K562 (cell line): ENCODE measurements around the gene ADPRH. TPM values are rescaled to one million over a fixed set of nuclear protein-coding genes. Genes with fewer than 3 reads are reported as not detected.

Experiments
- ATAC-seq: fragments of 200-7000 bp; cut with Tn5 transposase; 3 replicates; pipeline ENCODE4 v1.9.1; 2020; ENCODE audit warnings: moderate library complexity
- BruUV-seq: library from RNA; stranded (reverse); fragments of 400-500 nt; replicated peaks from 2 replicates; lab custom pipeline; 2021; lab: Mats Ljungman, UMichigan
- CTCF ChIA-PET: fragments of 300-600 bp; formaldehyde crosslinking; extraction: SDS; loops from one replicate; lab custom pipeline; 2021; ENCODE audit warnings: low intra/inter-chr PET ratio; lab: Yijun Ruan, JAX
- POLR2A ChIA-PET: fragments of 300-600, 350-650 bp; sonication (Branson Sonifier 250); formaldehyde crosslinking; extraction: SDS; loops from one replicate; lab custom pipeline; 2021; ENCODE audit warnings: antibody characterized with exemption, inconsistent platforms; lab: Yijun Ruan, JAX
- DNase-seq, 4 experiments: peaks; one replicate each; pipeline versions ENCODE4 v3.0.0 to v3.0.0-alpha.2; 2011 to 2018; ENCODE audit warnings: low spot score in 3 of 4, mixed read lengths in 3 of 4; ENCODE audit errors: extremely low read depth in 1 of 4
- FAIRE-seq: peaks from 2 replicates; lab custom pipeline; 2011; peaks lifted over from hg19 to GRCh38; lab: Jason Lieb, UNC
- H2AFZ ChIP-seq: 2 replicates; pipeline ENCODE4 v1.6.0; 2011; ENCODE audit warnings: low read depth, low read length, control low read depth, inconsistent platforms
- H3K27ac ChIP-seq: fragments of 200-600 bp; 3 replicates; pipeline ENCODE4 v1.8.0; 2011; ENCODE audit warnings: low read depth, mild to moderate bottlenecking, control low read depth, inconsistent platforms, low read length, moderate library complexity, mixed read lengths; ENCODE audit errors: extremely low read depth
- H3K27me3 ChIP-seq, 2 experiments: fragments of 300-600 bp in 1 of 2; 2 replicates in 1 of 2; 3 replicates in 1 of 2; pipeline versions ENCODE4 v1.6.0 to v1.8.0; 2011; ENCODE audit warnings: inconsistent platforms in 2 of 2, low read length in 2 of 2, mild to moderate bottlenecking in 1 of 2, mixed read lengths in 1 of 2, moderate library complexity in 1 of 2; ENCODE audit not compliant: control insufficient read depth in 2 of 2, insufficient read depth in 2 of 2
- H3K36me3 ChIP-seq: fragments of 300-600 bp; 3 replicates; pipeline ENCODE4 v1.8.0; 2011; ENCODE audit warnings: mild to moderate bottlenecking, low read length, inconsistent platforms; ENCODE audit not compliant: control insufficient read depth, insufficient read depth
- H3K4me1 ChIP-seq, 2 experiments: fragments of 200-600 bp in 1 of 2; replicated peaks in 1 of 2; 2 replicates in 1 of 2; 3 replicates in 1 of 2; pipeline versions ENCODE4 v1.5.1 to v1.8.0; 2011; ENCODE audit warnings: inconsistent platforms in 2 of 2, low read length in 2 of 2, mild to moderate bottlenecking in 1 of 2, mixed read lengths in 1 of 2, moderate library complexity in 1 of 2; ENCODE audit not compliant: control insufficient read depth in 2 of 2, insufficient read depth in 2 of 2
- H3K4me2 ChIP-seq: 2 replicates; pipeline ENCODE4 v1.6.1; 2011; ENCODE audit warnings: low read length, control low read depth, inconsistent platforms, mixed read lengths; ENCODE audit not compliant: insufficient read depth
- H3K4me3 ChIP-seq: fragments of 200-600 bp; sonication (generic), shearing (Covaris generic); 2 replicates; pipeline ENCODE4 v1.5.1; 2016; ENCODE audit warnings: control low read depth, inconsistent platforms
- H3K79me2 ChIP-seq: fragments of 200-600 bp; 3 replicates; pipeline ENCODE4 v1.8.0; 2011; ENCODE audit warnings: low read length, inconsistent platforms; ENCODE audit not compliant: control insufficient read depth, insufficient read depth
- H3K9ac ChIP-seq, 2 experiments: 2 replicates each; pipeline versions ENCODE4 v1.6.0 to v1.6.1; 2011; ENCODE audit warnings: low read depth in 2 of 2, low read length in 2 of 2, control low read depth in 1 of 2, inconsistent platforms in 1 of 2, mild to moderate bottlenecking in 1 of 2, mixed read lengths in 1 of 2; ENCODE audit not compliant: insufficient read depth in 1 of 2
- H3K9me1 ChIP-seq: one replicate; pipeline ENCODE4 v1.6.0; 2011; ENCODE audit warnings: inconsistent platforms, mild to moderate bottlenecking, low read length, moderate library complexity; ENCODE audit not compliant: control insufficient read depth, insufficient read depth
- H3K9me3 ChIP-seq: replicated peaks from 2 replicates; pipeline ENCODE4 v1.5.1; 2011; ENCODE audit warnings: low read depth, low read length, inconsistent platforms; ENCODE audit not compliant: control insufficient read depth, insufficient read depth
- H4K20me1 ChIP-seq: replicated peaks from 2 replicates; pipeline ENCODE4 v1.6.1; 2011; ENCODE audit warnings: low read length, inconsistent platforms, mixed read lengths; ENCODE audit not compliant: control insufficient read depth, insufficient read depth
- BRD9 ChIP-seq: fragments of 450-650 bp; IDR thresholded peaks from 2 replicates; pipeline ENCODE4 v1.6.1; 2018; ENCODE audit warnings: low read depth; ENCODE audit not compliant: partially characterized antibody
- CREBBP ChIP-seq: IDR thresholded peaks from one replicate; pipeline ENCODE4 v1.6.1; 2012; ENCODE audit warnings: low read depth, mild to moderate bottlenecking, control low read depth, inconsistent platforms, low read length
- DMBX1 ChIP-seq: fragments of 250-450 bp; sonication (Bioruptor Pico); IDR thresholded peaks from 2 replicates; pipeline ENCODE4 v1.8.0; 2022; ENCODE audit warnings: inconsistent platforms, mild to moderate bottlenecking, moderate library complexity, borderline replicate concordance
- FOXM1 ChIP-seq, 2 experiments: fragments of 450-650 bp in 1 of 2; sonication (generic) in 1 of 2; formaldehyde crosslinking in 1 of 2; IDR thresholded peaks; 2 replicates each; pipeline versions ENCODE4 v1.6.1 to v1.9.0; 2017 to 2022; ENCODE audit warnings: low read depth in 2 of 2, mild to moderate bottlenecking in 2 of 2, missing genetic modification reagents in 1 of 2, moderate library complexity in 1 of 2
- HMBOX1 ChIP-seq: sonication (generic); IDR thresholded peaks from 2 replicates; pipeline ENCODE4 v1.6.1; 2016
- HMG20A ChIP-seq: fragments of 450-650 bp; formaldehyde crosslinking; conservative IDR thresholded peaks from 2 replicates; pipeline ENCODE4 v1.4.0; 2020; ENCODE audit warnings: mild to moderate bottlenecking, mixed read lengths
- KAT8 ChIP-seq: fragments of 450-650 bp; IDR thresholded peaks from 2 replicates; pipeline ENCODE4 v1.6.1; 2016; ENCODE audit warnings: low read depth, mild to moderate bottlenecking
- MCM3 ChIP-seq: fragments of 450-650 bp; IDR thresholded peaks from 2 replicates; pipeline ENCODE4 v1.6.1; 2016
- NFRKB ChIP-seq: fragments of 450-650 bp; IDR thresholded peaks from 2 replicates; pipeline ENCODE4 v1.6.1; 2016; ENCODE audit warnings: low read depth
- RAD51 ChIP-seq: fragments of 450-650 bp; IDR thresholded peaks from 2 replicates; pipeline ENCODE4 v1.7.1; 2016; ENCODE audit warnings: low read depth, mild to moderate bottlenecking, borderline replicate concordance
- ZNF184 ChIP-seq: sonication (generic); formaldehyde crosslinking; IDR thresholded peaks from 2 replicates; pipeline ENCODE4 v1.5.0; 2020; ENCODE audit warnings: missing genetic modification reagents
- ZNF507 ChIP-seq: conservative IDR thresholded peaks from 2 replicates; pipeline ENCODE4 v1.6.1; 2017; ENCODE audit warnings: missing genetic modification characterization, missing compliant biosample characterization
- ZNF518B ChIP-seq: fragments of 250-450 bp; sonication (Bioruptor Pico); IDR thresholded peaks from 2 replicates; pipeline ENCODE4 v1.5.0; 2021; ENCODE audit warnings: mild to moderate bottlenecking, moderate library complexity
- WGBS: fragments of 100-300 bp; shearing (Covaris generic); methylation state at CpG from one replicate; pipeline ENCODE4 v1.1.6; 2016; ENCODE audit warnings: low coverage, mixed read lengths; ENCODE audit not compliant: insufficient coverage; ENCODE audit errors: missing lambda C conversion rate; 5-methylcytosine and 5-hydroxymethylcytosine counted together
- in situ Hi-C: fragments of 300-500 bp; cut with MboI; formaldehyde crosslinking; loops from 4 replicates; pipeline ENCODE4 v1.15.0; 2018; ENCODE audit warnings: inconsistent platforms, mixed read lengths
- intact Hi-C: fragments of 100-400 bp; cut with micrococcal nuclease; formaldehyde crosslinking; loops from 2 replicates; pipeline ENCODE4 v1.14.2; 2022
- polyA plus RNA-seq, 8 experiments: library from polyadenylated mRNA; depleted of rRNA in 4 of 8; stranded (reverse) in 5 of 8; unstranded in 3 of 8; fragments of >200 nt; fragmentation: Nextera tagmentation in 2 of 8; fragmentation: Illumina TruSeq in 1 of 8; extraction: Ambion mirVana in 2 of 8; extraction: Trizol in 1 of 8; gene quantifications; 2 replicates each; pipeline versions ENCODE4 v1.2.1 to v1.2.3, GENCODE V29; 2011 to 2014; ENCODE audit warnings: inconsistent platforms in 1 of 8, missing spikeins in 1 of 8
- total RNA-seq, 7 experiments: library from RNA; depleted of rRNA in 6 of 7; stranded (reverse); fragments of >200 nt in 6 of 7; fragmentation: Illumina TruSeq in 2 of 7; extraction: Trizol in 2 of 7; gene quantifications; 2 replicates each; pipeline versions ENCODE4 v1.2.1 to v1.2.3, GENCODE V29; 2011 to 2021; ENCODE audit warnings: low replicate concordance in 1 of 7

The ADPRH gene
- total and polyA plus RNA-seq, 9 of the 15 experiments (the other 6 are each of a cell fraction or from before 2014, with no cell fraction given) = 0.01 to 1.4 (median 0.65) TPM

GRCh38 chr3:119619094-119619493 lies 39.8 kb downstream of the ADPRH start:
- peaks cover 0 to 8% of the 10 kb centered on the region in 2 experiments; a peak in 3 of 5 replicates for H3K4me1 ChIP-seq
- no peak overlapping the region for H3K27ac ChIP-seq
- DNase-seq (no peak), FAIRE-seq (no peak), ATAC-seq (no peak)
- H3K27me3 ChIP-seq = no peaks in the 10 kb centered on the region
- H3K9me1 ChIP-seq = no peaks in the 10 kb centered on the region
- CTCF ChIA-PET = no interaction called here
- no peak overlapping the region for H3K4me2 ChIP-seq
- in situ Hi-C loops = no loop called here
- no peaks in the 10 kb centered on the region for H3K36me3 ChIP-seq
- no peaks in the 10 kb centered on the region for H4K20me1 ChIP-seq
- no peaks in the 10 kb centered on the region; the same call in 1 of the 2 replicates for H3K9me3 ChIP-seq
- POLR2A ChIA-PET = no interaction called here
- 13% methylated on average over 7 of the region's 7 CpGs for WGBS
- peak overlapping the region; percentile 45; the same call in 1 of the 2 replicates for H2AFZ ChIP-seq
- H3K9ac ChIP-seq = no peak overlapping the region
- H3K79me2 ChIP-seq = no peaks in the 10 kb centered on the region
- intact Hi-C loops = loop anchor here (5.0 kb wide), 1 partner anchor 63 kb away; no protein-coding TSS in a partner anchor
- no peak overlapping the region for H3K4me3 ChIP-seq
- BruUV-seq = no TSS peak
- TF ChIP-seq KAT8 = no peak
- TF ChIP-seq NFRKB = no peak
- TF ChIP-seq HMG20A (CRISPR knock-in tag) = no peak
- no peak for TF ChIP-seq ZNF518B (CRISPR knock-in tag)
- TF ChIP-seq ZNF184 (CRISPR knock-in tag) = no peak
- TF ChIP-seq ZNF507 (tag) = no peak
- no peak for TF ChIP-seq BRD9
- no peak for TF ChIP-seq DMBX1 (CRISPR knock-in tag)
- TF ChIP-seq CREBBP = no peak
- TF ChIP-seq HMBOX1 = no peak
- no peak for TF ChIP-seq MCM3
- no peak for TF ChIP-seq RAD51
- no peak for TF ChIP-seq FOXM1 (IDR thresholded peaks at IDR 0.05; ENCODE audit: low read depth)
- TF ChIP-seq FOXM1 (CRISPR knock-in tag; IDR thresholded peaks at IDR 0.05; ENCODE audit: low read depth) = no peak
